Measurements from ENCODE around the gene OGDHL.
"Not testable (repeated sequence)": the region's sequence is repeated elsewhere in the genome, so short reads cannot be mapped to it uniquely, and the experiment has no call there.

The OGDHL gene

DNA sequence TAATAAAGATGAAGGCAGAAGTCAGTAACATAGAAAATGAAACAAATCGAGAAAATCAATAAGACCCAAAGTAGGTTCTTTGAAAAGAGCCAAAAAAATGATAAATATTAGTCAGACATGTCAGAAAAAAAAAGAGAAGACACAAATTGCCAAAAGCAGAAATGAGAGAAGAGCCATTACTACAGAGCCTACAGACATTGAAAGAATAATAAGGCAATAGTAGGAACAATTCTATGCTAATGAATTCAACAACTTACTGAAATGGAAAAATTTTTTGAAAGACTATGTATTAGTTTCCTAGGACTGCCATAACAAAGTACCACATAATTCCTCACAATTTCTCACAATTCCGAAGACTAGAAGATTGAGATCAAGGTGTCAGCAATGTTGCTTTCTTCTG is 35.5 kb downstream of the OGDHL start:
- DNase-seq (ENCODE audit: low spot score) = no peak
- in situ Hi-C loops (cut with MboI; ENCODE audit: low sequenced_read_pairs, unreplicated experiment) = no loop called here
- TF ChIP-seq, protein P1, sequence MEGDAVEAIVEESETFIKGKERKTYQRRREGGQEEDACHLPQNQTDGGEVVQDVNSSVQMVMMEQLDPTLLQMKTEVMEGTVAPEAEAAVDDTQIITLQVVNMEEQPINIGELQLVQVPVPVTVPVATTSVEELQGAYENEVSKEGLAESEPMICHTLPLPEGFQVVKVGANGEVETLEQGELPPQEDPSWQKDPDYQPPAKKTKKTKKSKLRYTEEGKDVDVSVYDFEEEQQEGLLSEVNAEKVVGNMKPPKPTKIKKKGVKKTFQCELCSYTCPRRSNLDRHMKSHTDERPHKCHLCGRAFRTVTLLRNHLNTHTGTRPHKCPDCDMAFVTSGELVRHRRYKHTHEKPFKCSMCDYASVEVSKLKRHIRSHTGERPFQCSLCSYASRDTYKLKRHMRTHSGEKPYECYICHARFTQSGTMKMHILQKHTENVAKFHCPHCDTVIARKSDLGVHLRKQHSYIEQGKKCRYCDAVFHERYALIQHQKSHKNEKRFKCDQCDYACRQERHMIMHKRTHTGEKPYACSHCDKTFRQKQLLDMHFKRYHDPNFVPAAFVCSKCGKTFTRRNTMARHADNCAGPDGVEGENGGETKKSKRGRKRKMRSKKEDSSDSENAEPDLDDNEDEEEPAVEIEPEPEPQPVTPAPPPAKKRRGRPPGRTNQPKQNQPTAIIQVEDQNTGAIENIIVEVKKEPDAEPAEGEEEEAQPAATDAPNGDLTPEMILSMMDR (IDR thresholded peaks at IDR 0.05; ENCODE audit: borderline replicate concordance, control extremely low read depth, extremely low read depth, insufficient read depth, missing control alignments) = no peak

DNA sequence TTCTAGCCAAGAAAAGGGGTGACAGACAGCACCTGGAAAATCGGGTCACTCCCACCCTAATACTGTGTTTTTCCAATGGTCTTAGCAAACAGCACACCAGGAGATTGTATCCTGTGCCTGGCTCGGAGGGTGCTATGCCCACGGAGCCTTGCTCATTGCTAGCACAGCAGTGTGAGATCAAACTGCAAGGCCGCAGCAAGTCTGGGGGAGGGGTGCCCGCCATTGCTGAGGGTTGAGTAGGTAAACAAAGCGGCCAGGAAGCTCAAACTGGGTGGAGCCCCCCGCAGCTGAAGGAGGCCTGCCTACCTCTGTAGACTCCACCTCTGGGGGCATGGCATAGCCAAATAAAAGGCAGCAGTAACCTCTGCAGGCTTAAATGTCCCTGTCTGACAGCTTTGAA is 47.0 kb downstream of the OGDHL start:
- DNase-seq (ENCODE audit: low spot score); in situ Hi-C loops (cut with MboI; ENCODE audit: low sequenced_read_pairs, unreplicated experiment): not testable (repeated sequence)

DNA sequence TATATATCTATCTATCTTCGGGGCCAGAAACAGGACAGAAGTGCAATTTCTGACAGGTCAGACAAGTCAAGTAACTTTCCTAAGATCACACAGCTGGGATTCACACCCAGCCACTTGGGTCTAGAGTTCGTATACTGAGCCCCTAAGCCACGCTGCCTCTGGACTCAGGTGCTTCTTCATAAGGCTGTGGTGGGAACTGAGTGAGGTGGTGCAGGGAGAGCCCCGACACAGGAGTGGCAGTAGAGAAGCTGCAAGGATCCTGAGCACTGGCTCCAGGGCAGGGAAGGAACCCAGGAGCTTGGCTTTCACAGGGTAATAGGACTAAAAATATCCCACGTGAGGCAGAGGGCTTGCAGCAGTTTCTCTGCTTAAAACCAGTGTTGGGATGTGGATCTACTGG is 48.9 kb downstream of the OGDHL start:
- TF ChIP-seq, protein P1 (IDR thresholded peaks at IDR 0.05; ENCODE audit: borderline replicate concordance, control extremely low read depth, extremely low read depth, insufficient read depth, missing control alignments) = no peak
- in situ Hi-C loops (cut with MboI; ENCODE audit: low sequenced_read_pairs, unreplicated experiment) = no loop called here
- no peak for DNase-seq (ENCODE audit: low spot score)

DNA sequence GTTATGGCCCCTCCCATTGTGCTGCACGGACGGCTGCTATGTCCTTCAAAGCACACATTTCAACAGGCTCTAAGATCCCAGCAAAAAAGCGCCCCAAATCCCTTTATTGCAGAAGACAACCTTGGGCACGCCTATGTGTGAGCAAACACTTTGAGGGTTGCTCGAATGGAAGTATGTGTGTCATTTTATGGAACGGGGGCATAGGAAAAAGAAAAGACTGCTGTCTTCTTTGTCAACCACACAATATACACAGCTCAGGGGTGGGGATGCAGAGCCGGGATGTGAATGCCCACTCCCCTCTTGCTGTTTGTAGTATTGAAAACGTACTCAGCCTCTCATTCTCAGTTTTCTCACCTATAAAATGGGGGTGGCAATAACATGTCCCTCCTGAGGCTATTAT is 50.6 kb downstream of the OGDHL start:
- TF ChIP-seq, protein P1 (IDR thresholded peaks at IDR 0.05; ENCODE audit: borderline replicate concordance, control extremely low read depth, extremely low read depth, insufficient read depth, missing control alignments) = no peak
- in situ Hi-C loops (cut with MboI; ENCODE audit: low sequenced_read_pairs, unreplicated experiment) = no loop called here

DNA sequence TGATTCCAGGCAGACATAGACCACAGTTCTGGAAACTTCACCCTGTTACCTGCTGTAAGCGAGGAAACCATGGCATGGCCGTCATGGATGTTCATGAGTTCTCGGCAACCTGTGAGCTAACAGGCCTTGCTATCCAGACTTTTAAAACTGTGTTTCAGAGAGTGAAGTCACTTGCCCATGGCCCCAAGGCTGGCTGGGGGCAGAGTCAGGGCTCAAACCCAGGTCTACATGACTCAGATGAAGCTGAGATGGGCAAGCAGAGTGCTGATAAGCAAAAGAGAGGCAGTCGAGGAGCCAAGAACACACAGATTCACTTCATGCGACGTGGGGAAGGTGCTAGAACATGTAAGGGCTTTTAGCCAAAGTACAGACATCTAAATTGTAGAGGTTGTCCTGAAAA is 51.2 kb downstream of the OGDHL start:
- TF ChIP-seq, protein P1 (IDR thresholded peaks at IDR 0.05; ENCODE audit: borderline replicate concordance, control extremely low read depth, extremely low read depth, insufficient read depth, missing control alignments) = no peak
- DNase-seq (ENCODE audit: low spot score) = no peak
- in situ Hi-C loops (cut with MboI; ENCODE audit: low sequenced_read_pairs, unreplicated experiment) = no loop called here

More for the DNA sequence above, 50.6 kb downstream of the OGDHL start:
- DNase-seq (ENCODE audit: low spot score) = no peak

DNA sequence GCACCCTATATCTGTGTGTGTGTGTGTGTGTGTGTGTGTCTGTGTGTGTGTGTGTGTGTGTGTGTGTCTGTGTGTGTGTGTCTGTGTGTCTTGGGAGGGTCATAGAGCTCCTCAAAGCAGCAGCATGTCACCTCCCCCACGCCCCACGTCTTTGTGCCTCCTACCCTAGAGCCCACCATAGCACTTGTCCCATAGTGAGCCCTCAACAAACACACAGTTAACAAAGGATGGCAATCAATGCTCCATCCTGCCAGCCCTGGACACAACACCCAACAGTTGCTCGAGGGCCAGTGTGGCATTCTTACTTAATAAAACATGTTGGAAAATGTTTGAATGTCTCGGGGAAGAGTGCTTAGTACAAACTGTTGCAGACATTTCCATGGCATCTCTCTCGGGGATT is 52.2 kb downstream of the OGDHL start:
- in situ Hi-C loops (cut with MboI; ENCODE audit: low sequenced_read_pairs, unreplicated experiment) = no loop called here
- no peak for DNase-seq (ENCODE audit: low spot score)
- TF ChIP-seq, protein P1 (IDR thresholded peaks at IDR 0.05; ENCODE audit: borderline replicate concordance, control extremely low read depth, extremely low read depth, insufficient read depth, missing control alignments) = no peak

DNA sequence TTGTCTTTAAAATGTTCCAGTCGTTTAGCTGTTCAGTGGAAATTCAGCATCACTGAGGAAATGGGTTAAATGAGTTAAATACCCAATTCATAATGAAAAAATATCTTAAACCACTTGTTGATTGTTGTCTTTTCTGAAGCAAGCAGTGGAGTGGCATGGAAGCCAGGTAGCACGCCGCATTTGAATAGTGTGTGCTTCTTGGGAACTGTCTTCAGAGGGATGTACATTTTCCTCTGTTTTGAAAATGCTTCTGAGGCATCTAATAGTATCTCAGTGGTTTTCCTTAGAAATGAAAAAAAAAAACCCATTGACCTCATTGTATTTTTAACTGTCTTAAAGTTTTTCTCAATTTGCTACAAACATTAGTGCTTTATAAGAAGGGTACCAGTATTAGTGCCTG is 54.5 kb downstream of the OGDHL start:
- in situ Hi-C loops (cut with MboI; ENCODE audit: low sequenced_read_pairs, unreplicated experiment) = no loop called here
- DNase-seq (ENCODE audit: low spot score) = no peak
- TF ChIP-seq, protein P1 (IDR thresholded peaks at IDR 0.05; ENCODE audit: borderline replicate concordance, control extremely low read depth, extremely low read depth, insufficient read depth, missing control alignments) = no peak
